Measurements from ENCODE around the gene URB2. TPM values are rescaled to one million over a fixed set of nuclear protein-coding genes. Genes with fewer than 3 reads are reported as not detected.
"Not testable (repeated sequence)": the region's sequence is repeated elsewhere in the genome, so short reads cannot be mapped to it uniquely, and the experiment has no call there.

The URB2 gene
- total RNA-seq: 10 to 100 TPM; 11.2 to 13.2 TPM
- 1 to 10 TPM; 5.7 to 8.5 (median 7.1) TPM for polyA plus RNA-seq
- total RNA-seq: 23.5 to 179 (median 37.4) reads per million in 6 experiments

DNA sequence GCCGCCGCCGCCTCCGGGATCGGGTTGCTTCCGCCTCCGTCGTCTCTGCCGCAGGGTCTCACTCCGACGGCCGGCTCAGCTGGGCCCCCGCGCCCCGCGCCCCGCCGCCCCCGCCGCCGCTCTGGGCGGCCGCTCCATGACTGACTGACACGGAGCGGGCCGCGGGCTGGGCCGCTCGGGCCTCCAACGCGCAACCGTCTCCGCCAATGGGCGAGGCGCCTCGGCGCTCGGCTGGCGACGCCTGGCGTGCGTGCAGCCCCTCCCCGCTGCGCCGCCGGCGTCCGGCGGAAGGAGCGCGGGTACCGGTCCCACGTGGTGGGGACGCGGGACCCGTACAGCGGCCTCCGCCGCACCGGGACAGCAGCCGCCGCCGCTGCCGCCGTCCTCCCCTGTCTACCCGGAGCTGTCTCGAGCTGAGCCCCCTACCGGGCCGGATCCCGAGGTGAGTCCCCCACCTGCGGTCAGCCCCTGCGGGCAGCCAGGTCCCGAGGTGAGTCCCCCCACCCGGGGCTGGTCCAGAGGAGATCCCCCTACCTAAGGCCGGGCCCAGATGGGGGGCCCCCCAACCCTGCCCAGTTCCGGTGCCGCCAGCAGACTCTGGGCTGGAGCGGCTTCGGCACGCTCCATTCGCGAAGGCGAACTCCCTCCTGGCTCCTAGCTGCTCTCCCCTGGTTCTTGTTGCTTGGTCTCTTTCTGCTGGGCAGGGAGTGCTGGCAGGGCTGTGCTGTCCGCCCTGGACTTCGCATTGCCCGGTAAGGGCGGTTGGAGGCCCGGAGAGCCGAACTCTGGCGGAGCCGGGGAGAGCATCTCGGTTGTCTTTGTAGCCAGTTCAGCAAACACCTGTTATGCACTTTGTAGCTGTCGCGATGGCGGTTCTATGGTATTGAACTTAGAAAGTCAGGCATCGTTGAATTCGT lies at the start of gene URB2, which contains the start of gene TAF5L:
TSS of gene URB2 (plus strand) at position 333 of the 917 bp plus-strand sequence. CDS start 1,387 bp downstream, outside the sequence.
TSS of gene TAF5L (minus strand) at position 208 of the 917 bp plus-strand sequence. CDS start 11,640 bp downstream, outside the sequence.
- peaks cover 0 to 18% (median 0%) of the 10 kb centered on the region in 3 donors for H3K36me3 Mint-ChIP-seq
- peak within 1 kb of the TSS; percentile 85 to 98 (median 96) for H3K27ac Mint-ChIP-seq
- DNase-seq (peak; percentile 77 to 89 (median 82)), ATAC-seq (peak; percentile 89 to 90)
- H3K9me3 Mint-ChIP-seq: no peaks in the 10 kb centered on the region
- no peaks in the 10 kb centered on the region for H3K27me3 Mint-ChIP-seq
- POLR2A ChIA-PET: interaction anchor here (0.8 to 5.3 kb wide), 3 partner anchors 9 to 478 kb away, joined by 3 to 74 read pairs (median 3); partner anchors contain the start of gene ABCB10
- peaks cover 28 to 65% (median 63%) of the 10 kb centered on the region in 4 donors for H3K4me1 Mint-ChIP-seq
- H3K4me3 Mint-ChIP-seq: peak within 1 kb of the TSS; percentile 98 to 100 (median 99)

DNA sequence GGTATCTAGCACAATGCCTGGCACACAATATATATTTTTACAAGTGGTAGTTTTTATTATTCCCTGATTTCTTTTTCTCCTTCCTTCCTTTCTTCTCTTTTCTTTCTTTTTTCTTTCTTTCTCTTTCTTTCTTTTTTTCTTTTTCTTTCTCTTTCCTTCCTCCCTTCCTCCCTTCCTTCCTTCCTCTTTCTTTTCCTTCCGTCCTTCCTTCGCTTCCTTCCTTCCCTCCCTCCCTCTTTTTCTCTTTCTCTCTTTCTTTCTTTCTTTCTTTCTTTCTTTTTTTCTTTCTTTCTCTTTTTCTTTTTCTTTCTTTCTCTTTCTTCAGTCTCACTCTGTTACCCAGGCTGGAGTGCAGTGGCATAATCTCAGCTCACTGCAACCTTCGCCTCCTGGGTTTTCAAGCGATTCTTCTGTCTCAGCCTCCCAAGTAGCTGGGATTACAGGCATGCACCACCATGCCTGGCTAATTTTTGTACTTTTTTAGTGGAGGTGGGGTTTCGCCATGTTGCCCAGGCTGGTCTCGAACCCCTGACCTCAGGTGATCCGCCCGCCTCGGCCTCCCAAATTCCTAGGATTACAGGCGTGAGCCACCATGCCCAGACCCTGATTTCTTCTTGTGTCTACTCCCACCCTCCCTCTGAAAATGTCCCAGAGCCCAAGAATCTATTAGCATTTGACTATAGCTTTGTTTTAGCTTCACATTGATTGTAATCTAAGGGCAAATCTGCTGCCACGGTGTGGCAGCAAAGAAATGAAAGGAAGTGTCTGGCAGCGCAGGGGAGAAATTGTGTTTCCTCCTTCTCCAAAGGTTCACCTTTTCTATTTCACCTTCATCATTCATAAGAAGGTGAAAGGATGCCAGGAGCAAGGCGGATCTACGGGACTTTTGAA lies 47.6 kb upstream of the URB2 start:
- H3K27ac Mint-ChIP-seq: peak overlapping the region in 1 of 10 donors; percentile 6
- ATAC-seq: no peak
- POLR2A ChIA-PET: no interaction called here

DNA sequence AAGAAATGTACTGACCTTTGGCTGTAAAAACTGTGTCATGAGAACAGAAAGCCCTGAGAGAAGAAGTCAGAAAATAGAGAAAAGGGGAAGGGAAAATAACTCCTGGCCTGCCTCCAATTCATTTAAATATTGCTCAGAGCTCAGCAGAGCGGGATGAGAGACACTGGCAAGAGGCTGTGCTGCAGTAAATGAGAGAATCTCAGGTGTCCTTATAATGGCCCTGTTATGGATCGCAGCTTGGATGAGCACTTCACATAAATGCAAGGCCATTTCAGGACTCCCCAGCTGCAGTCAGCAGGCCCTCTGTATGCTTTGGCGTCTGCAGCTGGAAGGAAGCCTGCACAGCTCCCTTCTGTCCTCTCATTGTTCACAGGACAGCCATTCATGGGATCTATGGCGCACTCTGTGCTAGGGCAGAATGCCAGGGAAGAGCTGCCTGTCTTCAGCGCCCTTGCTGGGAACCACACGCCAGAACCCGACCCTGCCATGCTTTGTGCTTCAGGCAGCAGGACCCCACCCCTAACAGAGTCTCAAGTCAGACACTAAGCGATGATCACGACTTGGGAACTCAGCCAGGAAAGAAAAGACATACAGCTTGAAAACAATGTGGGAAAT lies 46.9 kb upstream of the URB2 start:
- peak overlapping the region in 1 of 10 donors; percentile 6 for H3K27ac Mint-ChIP-seq
- peaks cover 0 to 14% (median 2%) of the 10 kb centered on the region in 4 donors for H3K4me1 Mint-ChIP-seq
- no peaks in the 10 kb centered on the region for H3K9me3 Mint-ChIP-seq
- H3K27me3 Mint-ChIP-seq: peaks cover 3 to 12% (median 8%) of the 10 kb centered on the region in 5 donors
- no peaks in the 10 kb centered on the region for H3K36me3 Mint-ChIP-seq
- H3K4me3 Mint-ChIP-seq: peak overlapping the region in 1 of 10 donors; percentile 57
- POLR2A ChIA-PET: no interaction called here
- DNase-seq (no peak), ATAC-seq (no peak)

More for the DNA sequence above, 47.6 kb upstream of the URB2 start:
- H3K4me3 Mint-ChIP-seq: peak overlapping the region in 1 of 10 donors; percentile 57
- H3K4me1 Mint-ChIP-seq: peaks cover 0 to 14% (median 2%) of the 10 kb centered on the region in 4 donors
- DNase-seq: no peak
- H3K9me3 Mint-ChIP-seq: no peaks in the 10 kb centered on the region
- H3K27me3 Mint-ChIP-seq: peaks cover 3 to 12% (median 12%) of the 10 kb centered on the region in 5 donors
- no peaks in the 10 kb centered on the region for H3K36me3 Mint-ChIP-seq

DNA sequence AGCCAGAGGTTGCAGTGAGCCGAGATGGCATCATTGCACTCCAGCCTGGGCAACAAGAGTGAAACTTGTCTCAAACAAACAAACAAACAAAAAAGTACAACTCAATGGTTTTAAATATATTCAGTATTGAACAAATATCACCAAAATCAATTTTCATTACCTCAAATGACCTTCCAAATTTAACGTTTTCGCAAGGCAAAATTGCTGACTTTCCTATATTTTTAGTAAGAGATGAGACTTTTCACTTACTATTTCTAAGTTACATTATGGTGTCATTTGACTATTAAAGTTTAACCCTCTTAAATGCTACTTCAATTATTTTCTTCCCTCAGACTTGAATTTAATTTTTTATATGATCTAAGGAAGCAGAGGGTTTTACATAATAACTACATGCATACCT lies 44.6 kb upstream of the URB2 start:
- ATAC-seq (no peak), DNase-seq (no peak)
- H3K4me1 Mint-ChIP-seq: peaks cover 0 to 14% (median 2%) of the 10 kb centered on the region in 4 donors
- H3K27me3 Mint-ChIP-seq: peaks cover 3 to 12% (median 8%) of the 10 kb centered on the region in 5 donors
- H3K9me3 Mint-ChIP-seq: no peaks in the 10 kb centered on the region
- POLR2A ChIA-PET: no interaction called here
- no peaks in the 10 kb centered on the region for H3K36me3 Mint-ChIP-seq
- H3K27ac Mint-ChIP-seq: no peak overlapping the region
- H3K4me3 Mint-ChIP-seq: no peak overlapping the region

DNA sequence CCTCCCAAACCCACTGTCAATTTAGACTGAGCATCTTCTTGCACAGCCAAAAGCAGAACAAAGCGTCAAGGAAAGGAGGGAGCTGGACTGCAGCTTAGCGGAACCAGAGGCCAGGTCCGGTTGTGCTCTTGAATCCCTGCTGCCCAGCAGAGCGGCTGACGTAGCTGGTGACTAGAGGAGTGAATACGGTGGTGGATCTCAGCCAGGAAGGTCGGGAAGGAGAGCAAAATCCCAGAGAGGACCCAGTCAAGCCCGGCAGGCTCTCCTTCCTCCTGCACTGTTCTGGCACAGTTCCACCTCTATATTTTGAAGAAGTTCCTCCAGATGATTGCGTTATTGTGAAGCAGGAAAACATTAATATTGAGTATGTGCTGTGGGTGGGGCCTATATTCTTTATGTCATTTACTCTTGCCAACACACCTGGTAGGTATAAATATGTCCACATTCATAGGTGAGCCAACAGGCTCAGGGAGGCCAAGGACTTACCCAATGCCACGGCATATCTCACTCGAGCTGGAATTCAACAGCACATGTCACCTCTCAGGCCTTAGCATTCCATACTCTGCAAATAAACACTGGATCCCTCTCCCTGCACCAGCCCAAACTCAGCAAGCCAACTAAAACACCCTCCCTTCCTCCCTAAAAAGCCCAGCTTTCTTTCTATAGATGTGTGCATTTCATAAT lies 43.9 kb upstream of the URB2 start:
- ATAC-seq: no peak
- Mint-ChIP-seq H3K27me3 (peaks cover 3 to 12% (median 8%) of the 10 kb centered on the region in 5 donors), H3K4me3 (no peak overlapping the region), H3K27ac (no peak overlapping the region), H3K36me3 (no peaks in the 10 kb centered on the region), H3K9me3 (no peaks in the 10 kb centered on the region), H3K4me1 (peaks cover 0 to 14% (median 2%) of the 10 kb centered on the region in 4 donors)
- POLR2A ChIA-PET: no interaction called here
- DNase-seq: no peak

GRCh38 chr1:229582715-229583114 lies 43.3 kb upstream of the URB2 start:
- Mint-ChIP-seq H3K27me3 (peaks cover 3 to 12% (median 6%) of the 10 kb centered on the region in 5 donors), H3K4me1 (peaks cover 0 to 14% (median 2%) of the 10 kb centered on the region in 4 donors), H3K36me3 (no peaks in the 10 kb centered on the region), H3K9me3 (no peaks in the 10 kb centered on the region), H3K4me3 (no peak overlapping the region), H3K27ac (no peak overlapping the region)
- no peak for ATAC-seq
- POLR2A ChIA-PET: interaction anchor here (0.6 kb wide), 1 partner anchor 631 kb away, joined by 3 read pairs; no protein-coding TSS in a partner anchor
- no peak for DNase-seq

DNA sequence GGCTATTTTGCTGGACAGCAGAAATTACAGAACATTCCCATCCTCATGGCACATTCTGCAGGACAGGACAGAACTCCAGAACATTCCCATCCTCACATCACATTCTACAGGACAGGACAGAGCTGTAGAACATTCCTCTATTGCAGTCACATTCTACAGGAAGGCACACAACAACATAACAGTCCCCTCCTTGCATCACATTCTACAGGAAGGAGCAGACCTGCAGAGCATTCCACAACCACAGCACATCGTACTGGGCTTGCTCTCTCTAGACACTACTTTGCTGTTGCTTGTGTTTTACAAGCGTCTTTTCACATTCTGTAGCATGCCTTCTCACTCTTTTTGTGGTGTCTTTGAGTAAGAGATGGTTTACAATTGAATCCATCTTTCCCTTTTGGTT lies 40.7 kb upstream of the URB2 start:
- DNase-seq (no peak), ATAC-seq (no peak)
- Mint-ChIP-seq H3K36me3 (peaks cover 0 to 7% (median 0%) of the 10 kb centered on the region in 3 donors), H3K27me3 (peaks cover 0 to 1% (median 0%) of the 10 kb centered on the region in 5 donors), H3K4me3 (no peak overlapping the region), H3K27ac (no peak overlapping the region), H3K4me1 (no peaks in the 10 kb centered on the region), H3K9me3 (no peaks in the 10 kb centered on the region)
- POLR2A ChIA-PET: no interaction called here

GRCh38 chr1:229590119-229590518 lies 35.9 kb upstream of the URB2 start:
- no peak overlapping the region for H3K4me3 Mint-ChIP-seq
- H3K27me3 Mint-ChIP-seq: peaks cover 0 to 1% (median 0%) of the 10 kb centered on the region in 5 donors
- POLR2A ChIA-PET: no interaction called here
- no peaks in the 10 kb centered on the region for H3K4me1 Mint-ChIP-seq
- DNase-seq (no peak), ATAC-seq (no peak)
- no peaks in the 10 kb centered on the region for H3K9me3 Mint-ChIP-seq
- H3K36me3 Mint-ChIP-seq: peaks cover 0 to 30% (median 26%) of the 10 kb centered on the region in 3 donors
- no peak overlapping the region for H3K27ac Mint-ChIP-seq

DNA sequence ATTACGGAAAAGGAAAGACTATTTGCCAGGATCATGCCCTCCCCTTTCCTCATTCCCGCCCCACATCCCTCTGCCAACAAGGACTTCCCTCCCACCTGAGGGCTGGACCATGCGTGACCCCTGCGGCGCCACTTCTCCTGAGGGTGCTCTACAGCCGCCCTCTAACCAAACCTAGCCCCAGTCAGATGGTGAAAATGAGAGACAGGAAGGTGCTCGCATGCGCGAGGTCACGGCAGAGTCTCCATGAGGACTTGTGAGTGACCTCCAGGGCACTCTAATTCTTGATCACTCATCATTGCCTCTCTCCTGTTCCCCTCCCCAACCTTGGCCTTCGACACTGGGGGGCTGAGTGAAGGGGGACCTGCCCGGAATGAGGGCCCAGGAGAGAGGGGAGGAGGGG lies 32.2 kb upstream of the URB2 start:
- no peak overlapping the region for H3K27ac Mint-ChIP-seq
- ATAC-seq: no peak
- H3K4me3 Mint-ChIP-seq: no peak overlapping the region
- no peaks in the 10 kb centered on the region for H3K9me3 Mint-ChIP-seq
- DNase-seq: no peak
- peaks cover 3 to 7% (median 4%) of the 10 kb centered on the region in 4 donors for H3K4me1 Mint-ChIP-seq
- H3K27me3 Mint-ChIP-seq: no peaks in the 10 kb centered on the region
- POLR2A ChIA-PET: no interaction called here
- H3K36me3 Mint-ChIP-seq: peaks cover 0 to 54% (median 26%) of the 10 kb centered on the region in 3 donors

- H3K9me3 Mint-ChIP-seq: no peaks in the 10 kb centered on the region
- no peak for ATAC-seq
- no peak for DNase-seq
- POLR2A ChIA-PET: no interaction called here
- H3K4me1 Mint-ChIP-seq: peaks cover 3 to 9% (median 4%) of the 10 kb centered on the region in 4 donors
- H3K4me3 Mint-ChIP-seq: no peak overlapping the region
- H3K27ac Mint-ChIP-seq: peak overlapping the region in 1 of 10 donors; percentile 10
- H3K27me3 Mint-ChIP-seq: no peaks in the 10 kb centered on the region
- peaks cover 0 to 59% (median 28%) of the 10 kb centered on the region in 3 donors for H3K36me3 Mint-ChIP-seq
These were observed 31.6 kb upstream of the URB2 start for GRCh38 chr1:229594227-229595008.

- DNase-seq, ATAC-seq, H3K27me3 Mint-ChIP-seq, H3K4me1 Mint-ChIP-seq, H3K4me3 Mint-ChIP-seq, H3K9me3 Mint-ChIP-seq, POLR2A ChIA-PET: not testable (repeated sequence)
- Mint-ChIP-seq H3K36me3 (peaks cover 0 to 72% (median 27%) of the 10 kb centered on the region in 3 donors), H3K27ac (peak overlapping the region in 1 of 10 donors; percentile 13)
These were observed 30.2 kb upstream of the URB2 start for GRCh38 chr1:229595876-229596275.
